ENCODE data around the gene RPA3.
"Not testable (repeated sequence)": the region's sequence is repeated elsewhere in the genome, so short reads cannot be mapped to it uniquely, and the experiment has no call there.

RPA3 gene

DNA sequence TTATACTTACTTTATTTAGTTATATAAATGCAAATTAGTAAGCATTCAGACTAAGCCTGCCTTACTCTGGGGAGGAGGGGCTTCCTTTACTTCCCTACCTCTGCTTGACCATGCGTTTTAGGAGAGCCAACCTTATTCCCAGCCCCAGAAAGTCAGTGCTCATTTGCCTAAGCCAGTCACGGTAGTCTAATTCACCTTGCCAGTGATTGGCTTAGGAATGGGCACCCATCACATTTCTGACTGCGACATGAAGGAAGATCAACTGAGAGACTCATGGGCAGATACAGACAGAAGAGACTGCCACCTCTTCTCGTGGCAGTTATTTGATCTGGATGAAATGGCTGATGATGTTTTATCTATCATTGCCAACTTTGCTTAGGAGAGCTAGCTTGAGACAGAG is 29.5 kb downstream of the RPA3 start:
- DNase-seq, result peak; percentile 79

DNA sequence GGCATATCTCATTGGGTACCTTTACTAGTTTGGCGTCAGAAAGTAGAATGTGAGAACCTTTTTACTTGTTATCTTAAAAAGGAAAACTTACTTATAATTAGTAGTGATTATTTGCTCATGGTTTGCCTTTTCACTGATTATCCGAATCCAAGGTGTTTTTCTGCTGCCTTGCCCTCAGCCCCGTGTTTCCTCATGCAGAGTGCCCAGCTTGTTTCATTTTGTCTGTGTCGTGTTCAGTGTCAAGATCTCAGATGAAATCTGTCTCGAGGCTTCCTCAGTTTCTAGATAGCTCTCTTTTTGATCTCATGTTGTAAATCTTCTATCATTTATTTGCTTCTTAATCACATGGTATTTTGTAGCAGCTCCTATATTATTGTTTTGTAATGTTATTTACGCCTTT is 30.1 kb downstream of the RPA3 start:
- no peak for DNase-seq

DNA sequence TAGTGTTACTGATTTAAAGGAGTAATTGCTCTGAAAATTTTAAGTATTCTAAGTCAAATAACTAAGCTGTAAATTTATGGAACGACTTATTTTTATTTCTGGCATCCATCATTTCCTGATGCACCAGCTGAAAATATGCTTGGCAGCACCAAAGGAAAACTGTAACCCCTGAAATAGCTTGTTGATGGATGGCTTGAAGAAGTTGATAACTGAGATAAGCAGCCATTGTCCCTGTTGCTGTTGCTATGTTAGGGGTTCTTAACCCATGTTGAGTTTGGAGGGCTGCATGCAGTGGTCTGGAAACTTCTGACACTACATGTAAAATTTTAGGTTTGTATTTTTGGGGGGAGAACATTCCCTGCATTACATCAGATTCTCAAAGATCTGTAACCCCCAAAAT is 30.6 kb downstream of the RPA3 start:
- DNase-seq, result no peak

DNA sequence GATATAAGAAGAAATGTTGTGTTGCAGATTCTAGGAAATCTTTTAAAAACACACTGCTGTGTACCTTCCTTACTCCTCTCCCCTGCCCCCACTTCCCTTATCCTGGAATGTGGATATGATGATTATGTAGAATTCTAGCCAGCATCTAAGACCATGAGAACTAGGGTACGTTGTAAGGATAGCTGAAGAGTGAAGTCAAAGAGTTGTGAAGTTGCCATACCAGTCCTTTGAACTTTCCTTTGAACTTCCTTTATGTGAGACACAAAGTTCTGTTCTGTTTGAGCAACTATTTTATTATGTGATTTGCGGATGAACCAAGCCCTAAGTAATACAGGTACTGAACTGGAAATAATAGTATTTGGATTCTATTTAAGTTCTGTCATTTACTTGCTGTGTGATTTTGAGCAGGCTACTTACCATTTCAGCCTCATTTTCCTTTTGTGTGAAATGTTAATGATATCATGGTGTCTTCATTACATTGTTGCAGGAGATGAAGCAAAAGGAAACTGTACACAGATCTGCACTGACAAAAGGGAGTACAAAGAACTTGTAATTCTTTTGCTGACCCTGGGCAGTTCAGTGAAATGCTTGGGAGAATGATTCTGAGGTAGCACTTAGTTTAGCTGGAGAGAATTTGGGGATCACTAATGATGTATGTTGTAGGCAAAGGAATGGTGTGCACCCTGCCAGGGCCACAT is 31.4 kb downstream of the RPA3 start:
- no peak for DNase-seq

DNA sequence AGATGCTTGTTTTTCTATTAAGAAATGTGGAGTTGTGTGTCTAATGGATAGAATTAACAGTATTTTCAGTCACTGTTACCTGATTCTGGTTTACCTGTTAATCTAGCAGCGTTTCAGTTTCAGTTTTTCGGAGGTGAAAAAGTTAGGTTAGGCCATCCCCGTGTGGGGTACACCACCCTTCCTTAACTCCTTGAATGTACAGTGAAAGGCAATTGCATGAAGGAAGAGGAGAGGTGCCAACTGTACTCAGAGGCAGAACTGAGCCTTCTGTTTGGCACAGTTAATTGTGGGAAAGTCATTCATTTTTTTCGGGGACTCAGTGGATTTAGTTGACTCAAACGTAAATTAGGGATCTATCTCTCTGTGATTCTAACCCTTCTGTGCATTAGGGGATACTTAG is 35.5 kb downstream of the RPA3 start:
- DNase-seq, result no peak

DNA sequence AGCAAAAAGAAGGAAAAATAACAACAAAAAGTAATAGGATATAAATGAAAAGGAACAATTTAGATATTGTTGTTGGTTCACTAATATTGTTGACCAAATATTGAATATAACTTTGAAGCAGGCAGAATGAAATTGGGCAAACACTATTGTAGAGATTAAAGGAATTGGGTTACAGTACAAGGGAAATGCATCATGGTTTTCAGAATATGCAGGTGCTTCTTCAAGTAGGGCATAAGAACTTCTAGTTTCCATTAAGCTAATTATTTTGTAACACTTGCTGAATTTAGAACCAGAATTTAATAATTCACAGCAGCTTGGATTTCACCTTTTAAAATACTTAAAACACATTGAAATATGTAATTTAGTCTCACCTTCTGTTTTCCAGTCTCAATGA is 36.5 kb downstream of the RPA3 start:
- no peak for DNase-seq

DNA sequence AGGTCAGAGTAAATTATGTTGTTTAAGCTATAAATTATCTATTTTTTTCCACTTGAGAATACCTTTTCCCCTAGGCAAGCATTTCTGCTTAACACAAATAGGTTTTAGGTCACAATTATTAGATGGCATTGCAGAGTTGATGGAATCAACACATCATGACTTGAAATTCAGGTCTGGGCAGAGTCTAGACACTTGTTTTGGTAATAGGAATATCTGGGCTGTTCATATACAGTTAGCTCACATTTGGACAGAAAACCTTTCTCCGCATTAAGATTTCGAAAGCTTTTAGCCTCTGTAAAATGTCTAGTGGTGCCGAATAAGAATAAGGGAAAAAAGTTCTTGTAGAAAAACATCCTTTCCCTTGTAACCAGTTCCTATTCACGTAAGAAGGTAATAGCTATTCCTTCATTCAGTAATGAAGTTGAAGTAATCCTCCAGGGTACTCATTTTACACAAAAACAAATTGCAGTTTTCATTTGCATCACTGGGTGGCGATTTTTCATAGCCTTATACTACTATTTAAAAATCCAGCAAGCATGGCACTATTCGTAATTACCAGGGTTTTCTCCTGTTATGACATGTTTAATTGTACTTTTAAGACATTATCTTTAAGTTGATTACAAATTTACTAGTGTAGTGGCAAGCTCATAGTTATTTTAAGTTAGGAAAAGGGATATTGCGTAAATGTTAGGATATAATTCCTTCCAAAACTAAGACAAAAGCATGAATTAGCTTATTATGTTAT is 37.0 kb downstream of the RPA3 start:
- DNase-seq, result peak; percentile 82

DNA sequence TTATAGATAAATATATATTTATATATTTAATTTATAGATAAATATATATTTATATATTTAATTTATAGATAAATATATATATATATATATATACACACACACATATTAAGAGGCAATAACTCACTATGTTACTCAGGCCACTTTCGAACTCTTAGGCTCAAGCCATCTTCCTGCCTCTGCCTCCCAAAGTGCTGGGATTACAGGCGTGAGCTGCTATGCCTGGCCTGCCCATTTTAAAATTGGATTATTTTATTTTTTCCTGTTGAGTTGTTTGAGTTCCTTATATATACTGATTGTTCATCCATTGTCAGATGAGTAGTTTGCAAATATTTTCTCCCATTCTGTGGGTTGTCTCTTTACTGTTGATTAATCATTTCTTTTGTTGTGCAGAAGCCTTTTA is 38.8 kb downstream of the RPA3 start:
- peak; percentile 45 for DNase-seq

DNA sequence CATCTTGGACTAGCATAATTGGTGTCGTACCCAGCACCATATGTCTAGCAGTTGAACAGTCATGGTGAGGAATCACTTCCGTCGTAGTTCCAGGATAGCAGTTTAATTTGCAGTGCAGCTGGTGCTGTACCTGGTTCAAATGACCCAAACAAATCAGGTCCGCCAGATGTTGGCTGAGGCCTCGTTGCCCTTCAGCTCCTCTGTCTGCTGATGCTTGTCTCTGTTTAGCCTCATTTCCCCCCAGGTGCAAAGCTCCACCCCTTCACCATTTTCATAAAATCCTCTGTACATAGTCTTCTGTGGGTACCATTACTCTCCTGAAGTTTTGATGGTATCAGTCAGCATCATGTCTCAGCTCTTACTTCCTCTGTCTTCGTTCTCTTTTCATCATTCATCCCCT is 42.7 kb downstream of the RPA3 start:
- DNase-seq, result no peak

DNA sequence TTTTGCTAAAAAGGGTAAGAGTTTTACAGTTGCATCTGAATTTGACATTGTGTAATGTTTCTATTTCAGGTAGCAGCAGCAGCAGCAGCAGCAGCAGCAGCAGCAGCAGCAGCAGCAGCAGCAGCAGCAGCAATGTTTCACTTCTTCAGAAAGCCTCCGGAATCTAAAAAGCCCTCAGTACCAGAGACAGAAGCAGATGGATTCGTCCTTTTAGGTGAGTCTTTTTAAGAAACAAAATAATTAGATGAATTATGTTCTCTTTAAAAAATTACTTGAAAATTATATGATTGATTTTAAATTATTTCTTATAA is 45.2 kb downstream of the RPA3 start:
- no peak for DNase-seq

DNA sequence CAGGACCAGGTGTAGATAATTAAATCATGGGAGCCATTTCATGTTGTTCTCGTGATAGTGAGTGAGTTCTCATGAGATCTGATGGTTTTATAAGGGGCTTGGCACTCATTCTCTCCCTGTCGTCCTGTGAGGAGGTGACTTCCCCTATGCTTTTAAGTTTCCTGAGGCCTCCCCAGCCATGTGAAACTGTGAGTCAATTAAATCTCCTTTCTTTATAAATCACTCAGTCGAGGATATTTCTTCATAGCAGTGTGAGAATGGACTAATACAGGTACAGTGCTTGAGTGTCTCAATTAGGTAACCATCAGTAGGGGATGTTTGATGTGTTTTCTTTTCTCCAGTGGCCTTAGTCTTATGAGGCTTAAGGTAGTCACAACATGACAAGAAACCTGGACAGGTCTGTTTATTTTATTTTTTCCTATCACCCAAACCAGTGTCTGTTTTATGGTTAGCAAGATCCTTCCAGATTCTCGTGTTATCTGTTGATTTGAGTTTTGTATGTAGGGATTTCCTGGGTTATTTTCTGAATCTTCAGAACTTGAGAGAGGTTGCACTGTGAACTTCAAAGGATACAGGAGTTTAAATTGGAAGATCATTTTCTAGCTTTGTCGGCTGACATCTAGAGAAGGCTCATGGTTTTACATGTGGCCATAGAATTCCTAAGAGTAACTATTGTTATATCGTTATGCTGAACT is 45.7 kb downstream of the RPA3 start:
- no peak for DNase-seq

DNA sequence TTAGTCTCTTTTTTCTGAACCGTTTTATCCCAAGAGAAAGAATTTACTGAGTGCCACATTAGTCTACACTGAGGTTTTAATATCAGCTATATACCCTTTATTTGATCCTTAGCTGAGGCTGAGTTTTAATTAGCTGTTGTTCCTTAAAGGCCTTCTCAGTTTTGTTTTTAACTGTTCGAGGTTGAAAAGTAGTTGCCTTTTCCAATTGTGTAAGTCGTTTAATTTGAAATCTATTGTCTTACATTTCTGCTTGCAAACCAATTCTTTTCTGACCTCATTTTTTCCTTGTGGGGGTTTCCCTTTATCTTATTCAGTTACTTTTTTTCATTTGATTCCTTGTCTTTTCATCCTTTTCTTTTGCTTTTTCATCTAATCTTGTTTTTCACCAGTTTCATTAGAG is 47.0 kb downstream of the RPA3 start:
- DNase-seq, result no peak

DNA sequence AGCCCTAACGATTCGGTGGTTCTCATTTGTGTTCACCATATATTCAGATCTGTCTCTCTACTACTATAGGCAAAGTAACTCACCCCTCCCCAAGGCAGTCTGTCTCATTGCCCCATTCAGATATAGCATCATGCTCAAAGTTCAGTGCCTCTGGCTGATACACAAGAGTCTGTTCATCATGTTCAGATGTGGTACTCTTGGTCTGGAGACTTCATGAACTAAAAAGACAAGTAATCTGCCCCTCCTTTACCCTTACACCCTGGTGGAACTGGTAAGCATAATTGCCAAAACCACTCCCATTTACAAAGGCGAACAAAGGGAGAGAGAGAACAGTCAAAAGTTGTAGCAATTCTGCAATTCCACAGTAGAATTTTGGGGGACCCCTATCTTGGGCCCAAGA is 47.9 kb downstream of the RPA3 start:
- DNase-seq, result no peak

DNA sequence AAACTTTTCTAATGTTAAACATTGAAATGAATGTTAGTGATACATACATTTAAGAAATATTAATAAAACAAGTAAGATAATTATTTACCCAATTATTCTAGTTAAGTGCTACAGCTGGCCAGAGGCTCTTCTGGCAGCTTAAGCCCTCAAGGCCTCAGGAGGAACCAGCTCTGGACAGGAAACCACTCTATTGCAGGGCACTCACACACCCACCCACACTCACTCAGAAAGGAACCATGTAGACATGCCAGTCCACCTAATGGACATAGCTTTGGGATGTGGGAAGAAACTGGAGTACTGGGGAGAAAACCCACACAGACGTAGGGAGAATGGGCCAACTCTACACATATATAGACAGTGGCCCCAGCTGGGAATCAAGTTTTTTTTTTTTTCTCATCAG is 49.7 kb downstream of the RPA3 start:
- DNase-seq, result no peak

DNA sequence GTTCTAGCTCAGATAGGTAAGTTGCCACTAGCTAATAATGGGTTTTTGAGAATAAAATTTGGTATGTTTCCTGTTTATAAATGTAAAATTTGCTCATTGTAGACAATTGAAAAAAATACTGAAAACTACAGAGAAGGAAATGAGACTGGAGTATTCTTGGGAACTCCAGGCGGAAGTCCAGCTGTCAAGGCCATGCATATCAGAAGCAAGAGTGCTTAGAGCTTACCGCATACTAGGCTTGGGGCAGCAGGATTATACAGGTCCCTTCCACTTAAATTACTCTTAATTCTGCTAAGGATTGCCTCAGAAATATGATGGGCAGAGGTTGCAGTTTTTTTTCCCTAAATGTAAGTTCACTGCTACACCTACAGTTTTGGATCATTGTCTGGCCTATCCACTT is 51.2 kb downstream of the RPA3 start:
- no peak for DNase-seq

DNA sequence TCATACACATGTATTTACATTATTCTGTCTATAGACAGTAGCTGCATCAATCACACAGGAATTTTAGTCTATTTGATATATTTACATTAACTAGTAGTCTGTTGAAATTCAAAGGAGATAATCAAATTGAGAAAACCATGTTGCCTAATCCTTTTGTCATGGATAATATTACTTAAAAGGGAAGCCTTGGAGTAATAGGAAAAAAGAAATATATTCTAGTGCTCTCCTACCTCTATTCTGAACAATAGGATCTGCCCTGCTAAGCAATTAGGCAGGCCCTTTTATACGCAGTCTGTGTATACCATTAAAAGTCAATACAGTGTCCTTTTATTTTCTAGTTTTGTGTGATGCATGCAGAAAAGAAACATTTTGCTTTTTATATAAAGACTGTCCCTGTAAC is 53.4 kb downstream of the RPA3 start:
- no peak for DNase-seq

DNA sequence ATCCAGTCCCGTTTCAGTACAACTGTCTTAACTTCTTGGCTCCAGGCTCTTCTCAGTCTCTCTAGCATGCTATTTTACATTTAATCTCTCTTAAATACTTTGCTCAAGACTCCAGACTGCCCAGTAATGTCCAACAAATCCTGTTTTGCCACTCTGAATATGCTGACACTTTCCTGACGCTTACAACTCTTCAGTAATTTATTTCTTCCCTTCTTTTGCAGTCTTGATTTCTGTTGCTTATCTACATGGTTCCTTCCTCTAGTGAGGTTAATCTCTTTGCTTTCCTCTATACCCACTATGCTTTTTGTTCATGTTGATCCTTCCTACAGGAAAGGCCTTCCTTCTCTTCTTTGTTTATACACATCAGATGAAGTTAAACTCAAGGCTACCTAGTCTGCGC is 54.1 kb downstream of the RPA3 start:
- no peak for DNase-seq

DNA sequence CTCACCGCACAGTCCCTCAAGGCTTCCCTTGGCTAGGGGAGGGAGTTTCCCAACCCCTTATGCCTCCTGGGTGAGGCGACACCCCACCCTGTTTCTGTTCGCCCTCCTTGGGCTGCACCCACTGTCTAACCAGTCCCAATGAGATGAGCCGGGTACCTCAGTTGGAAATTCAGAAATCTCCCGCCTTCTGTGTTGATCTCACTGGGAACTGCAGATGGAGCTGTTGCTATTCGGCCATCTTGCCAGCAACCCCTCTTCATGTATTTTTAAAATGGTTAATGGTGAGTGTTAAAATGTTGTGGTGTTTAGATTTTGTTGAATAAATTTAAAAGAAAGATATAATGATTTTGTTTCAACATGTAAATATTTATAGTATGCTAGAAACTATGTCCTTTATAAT is 55.9 kb downstream of the RPA3 start:
- DNase-seq, result no peak

DNA sequence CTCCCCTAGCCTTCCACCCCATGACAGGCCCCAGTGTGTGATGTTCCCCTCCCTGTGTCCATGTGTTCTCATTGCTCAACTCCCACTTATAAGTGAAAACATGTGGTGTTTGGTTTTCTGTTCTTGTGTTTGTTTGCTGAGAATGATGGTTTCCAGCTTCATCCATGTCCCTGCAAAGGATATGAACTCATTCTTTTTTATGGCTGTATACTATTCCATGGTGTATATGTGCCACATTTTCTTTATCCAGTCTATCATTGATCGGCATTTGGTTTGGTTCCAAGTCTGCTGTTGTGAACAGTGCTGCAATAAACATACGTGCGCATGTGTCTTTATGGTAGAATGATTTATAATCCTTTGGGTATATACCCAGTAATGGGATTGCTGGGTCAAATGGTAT is 61.9 kb downstream of the RPA3 start:
- not testable (repeated sequence) for DNase-seq

DNA sequence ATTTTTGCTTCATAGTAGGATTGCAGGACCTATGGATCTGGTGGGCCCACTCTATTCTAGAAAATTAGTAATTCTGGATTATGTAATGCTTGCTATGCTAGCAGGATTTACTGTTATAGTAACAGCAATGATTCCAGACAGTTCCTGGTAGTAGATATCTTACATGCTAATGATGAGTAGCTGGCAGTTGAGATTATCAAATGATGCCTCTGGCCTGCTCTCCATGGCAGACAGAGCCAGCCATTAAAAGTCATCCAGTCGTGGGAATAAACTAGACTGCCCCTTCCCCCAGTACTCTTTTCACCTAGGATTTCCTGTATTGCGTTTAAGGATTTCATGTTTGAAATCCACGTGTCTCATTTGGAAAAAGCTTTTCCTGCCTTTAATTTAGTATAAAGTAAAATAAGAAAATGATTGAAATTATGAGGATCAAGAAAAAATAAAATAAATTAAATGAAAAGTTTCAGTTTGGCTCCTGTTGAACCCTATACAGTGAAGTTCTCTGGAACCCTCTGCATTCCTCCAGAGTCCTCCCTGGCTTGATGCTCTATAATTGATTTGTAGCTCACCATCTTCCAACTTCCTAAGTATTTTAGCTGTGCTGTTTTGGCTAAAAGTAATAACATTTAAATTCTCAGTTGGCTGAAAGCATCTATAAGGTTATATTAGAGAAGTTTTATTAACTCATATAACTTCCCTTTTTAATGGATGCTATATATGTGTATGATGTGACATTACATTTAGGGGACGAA is 63.3 kb downstream of the RPA3 start:
- no peak for DNase-seq

DNA sequence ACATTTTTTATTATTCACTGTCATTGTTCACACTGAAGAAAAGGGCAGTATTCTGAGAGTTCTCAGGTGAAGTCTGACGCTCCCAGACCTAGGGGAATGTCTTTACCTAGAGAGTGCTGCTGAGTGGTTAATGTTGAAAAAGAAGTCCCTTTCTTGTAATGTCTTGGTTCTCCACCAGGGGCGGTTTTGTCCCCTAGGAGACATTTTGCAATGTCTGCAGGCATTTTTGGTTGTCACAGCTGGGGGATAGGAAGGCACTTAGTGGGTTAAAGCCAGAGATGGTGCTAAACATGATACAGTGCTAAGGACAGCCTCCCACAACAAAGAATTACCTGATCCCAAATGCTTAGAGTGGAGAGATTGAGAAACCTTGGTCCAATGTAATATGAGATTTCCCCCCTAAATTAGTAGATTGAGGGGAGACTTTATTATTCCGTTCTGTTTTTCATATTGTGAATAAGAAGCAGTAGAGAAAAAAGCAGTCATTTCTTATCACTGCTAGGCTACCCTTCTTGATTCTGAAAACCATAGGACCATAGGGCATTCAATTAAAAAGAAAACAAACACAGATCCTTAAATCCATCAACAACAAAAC is 64.7 kb downstream of the RPA3 start:
- DNase-seq, result no peak

DNA sequence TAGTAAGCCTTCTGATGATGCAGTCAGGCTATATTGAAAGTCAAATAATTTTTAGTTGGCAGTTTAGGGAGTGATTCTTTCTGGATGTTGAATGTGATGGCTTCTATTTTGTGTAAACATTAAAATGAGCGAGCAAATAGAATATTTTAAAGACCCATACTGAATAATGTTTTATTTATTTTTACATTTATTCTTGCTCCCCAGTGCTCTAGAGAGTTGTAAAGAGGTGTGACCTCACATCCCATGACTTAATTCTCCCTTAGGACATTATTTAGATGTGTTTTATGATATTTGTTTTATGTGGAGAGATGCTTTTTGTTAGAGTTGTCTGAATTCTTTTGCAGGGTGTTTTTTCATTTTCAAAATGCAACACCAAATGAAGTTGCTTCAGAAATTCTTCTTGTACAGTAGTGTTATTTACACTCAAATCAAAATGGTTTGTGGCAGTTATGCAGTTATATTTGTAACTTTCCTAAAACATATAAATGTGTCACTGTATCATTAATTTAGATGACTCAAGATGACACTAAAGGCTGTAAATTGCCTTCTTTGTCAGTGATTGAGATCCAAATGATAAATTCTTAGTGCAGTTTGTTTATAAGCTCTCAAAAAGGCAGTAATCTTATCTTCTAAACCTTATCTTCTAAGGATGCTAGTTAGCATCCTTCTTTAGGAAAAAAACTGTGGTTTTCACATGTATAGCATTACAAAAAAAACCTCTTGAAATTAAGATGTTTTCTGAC is 65.4 kb downstream of the RPA3 start:
- no peak for DNase-seq

DNA sequence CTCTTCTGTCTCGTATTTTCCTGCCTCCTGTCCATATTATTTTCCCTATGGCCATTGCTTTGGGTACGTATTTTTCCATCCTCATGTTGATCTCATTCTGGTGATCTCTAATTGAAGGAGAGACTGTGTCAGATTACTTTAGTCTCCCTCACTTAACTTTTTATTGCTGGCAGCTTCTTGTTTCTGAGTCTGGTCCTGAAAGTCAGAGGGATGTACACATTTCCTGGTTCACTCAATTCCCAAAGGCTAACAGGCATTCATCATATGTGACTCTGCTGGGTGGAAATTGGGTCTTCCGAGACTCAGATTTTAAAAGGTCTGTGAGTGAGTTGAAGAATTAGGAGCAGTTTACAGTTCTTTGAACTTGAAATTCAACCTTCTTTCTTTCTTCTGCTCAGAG is 66.9 kb downstream of the RPA3 start:
- DNase-seq, result no peak
